ENCODE results near the gene STOML1. TPM values are rescaled to one million over a fixed set of nuclear protein-coding genes. Genes with fewer than 3 reads are reported as not detected.
A peak's percentile ranks its signal among the peaks of the same experiment; 100 is the strongest.

The STOML1 gene
- polyA plus RNA-seq, result 9.6 TPM
- long read RNA-seq, donor 1, result 0 reads
- long read RNA-seq, donor 2, partial matches to known transcripts, result 0 of 3 reads
- long read RNA-seq, donor 2, other reads (novel, unspliced or antisense), result 0 of 3 reads
- long read RNA-seq, donor 3, result 0 reads
- long read RNA-seq, donor 4, result 0 reads
- long read RNA-seq, donor 5, full-length matches to known transcripts, result 2 of 2 reads
- long read RNA-seq, donor 5, partial matches to known transcripts, result 0 of 2 reads
- long read RNA-seq, donor 5, other reads (novel, unspliced or antisense), result 0 of 2 reads
- long read RNA-seq, donor 6, full-length matches to known transcripts, result 4 of 4 reads
- long read RNA-seq, donor 6, partial matches to known transcripts, result 0 of 4 reads
- long read RNA-seq, donor 6, other reads (novel, unspliced or antisense), result 0 of 4 reads
- long read RNA-seq, donor 7, result 0 reads
- long read RNA-seq, donor 8, full-length matches to known transcripts, result 4 of 4 reads
- long read RNA-seq, donor 8, partial matches to known transcripts, result 0 of 4 reads
- long read RNA-seq, donor 8, other reads (novel, unspliced or antisense), result 0 of 4 reads
- long read RNA-seq, donor 9, partial matches to known transcripts, result 0 of 1 reads
- long read RNA-seq, donor 9, other reads (novel, unspliced or antisense), result 0 of 1 reads
- long read RNA-seq, donor 10, full-length matches to known transcripts, result 5 of 5 reads
- long read RNA-seq, donor 10, partial matches to known transcripts, result 0 of 5 reads
- long read RNA-seq, donor 10, other reads (novel, unspliced or antisense), result 0 of 5 reads
- long read RNA-seq, donor 11, full-length matches to known transcripts, result 1 of 14 reads
- long read RNA-seq, donor 11, partial matches to known transcripts, result 13 of 14 reads
- long read RNA-seq, donor 11, other reads (novel, unspliced or antisense), result 0 of 14 reads

DNA sequence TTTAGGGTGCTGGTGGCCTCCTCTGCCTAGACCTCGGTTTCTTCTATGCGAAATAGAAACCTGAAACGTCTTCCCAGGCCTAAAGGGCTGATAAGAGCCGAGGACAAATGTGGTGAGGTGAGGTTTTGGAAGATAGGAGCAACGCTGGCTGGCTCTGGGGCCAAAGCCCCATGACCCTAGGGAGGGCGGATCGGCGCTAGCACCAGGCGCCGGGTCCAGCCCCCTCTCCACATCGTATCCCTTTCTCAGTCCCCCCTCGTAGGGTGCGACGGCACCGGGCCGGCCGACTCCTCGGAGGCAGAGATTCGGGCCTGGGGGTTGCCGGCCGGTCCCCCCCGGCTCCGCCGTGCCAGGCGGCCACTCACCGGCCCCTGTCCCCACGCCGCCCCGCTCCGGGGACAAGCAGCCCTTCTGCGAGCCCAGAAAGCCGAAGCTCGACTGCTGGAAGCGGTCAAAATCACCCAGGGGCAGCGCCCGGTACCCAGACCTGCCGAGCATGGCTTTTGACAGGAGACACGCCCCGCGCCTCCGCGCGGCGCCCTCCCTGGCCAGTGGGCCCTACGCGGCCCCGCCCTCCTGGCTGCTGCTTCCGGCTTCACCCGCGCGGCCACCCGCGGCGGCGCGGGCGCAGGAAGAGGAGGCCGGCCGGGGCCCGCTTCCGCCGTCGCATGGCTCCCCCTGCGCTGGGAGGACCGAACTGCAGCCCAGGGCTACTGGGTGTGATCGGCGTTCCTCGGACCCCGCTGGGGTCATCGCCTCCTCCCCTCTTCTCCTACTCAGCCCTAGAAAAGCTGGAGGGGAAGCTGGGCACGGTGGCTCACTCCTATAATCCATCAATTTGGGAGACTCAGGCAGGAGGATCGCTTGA, at the start of gene STOML1:
Gene STOML1, minus strand, starts transcription at position 570 of the 868 bp plus-strand sequence. Its CDS starts 72 bp downstream, at position 498.
- Histone ChIP-seq H3K9me3 (ENCODE audit: control insufficient read depth, low read depth, low read length) (no peaks in the 10 kb centered on the region), H3K4me3 (ENCODE audit: low read length) (peak within 1 kb of the TSS; percentile 53), H3K4me1 (ENCODE audit: control insufficient read depth, insufficient read depth, low read length) (peaks cover 25% of the 10 kb centered on the region), H3K27me3 (ENCODE audit: control insufficient read depth, insufficient read depth, low read length) (no peaks in the 10 kb centered on the region), H3K36me3 (ENCODE audit: control insufficient read depth, insufficient read depth, low read length) (peaks cover 17% of the 10 kb centered on the region), H3K27ac (ENCODE audit: low read length) (peak within 1 kb of the TSS; percentile 16)
- DNase-seq, result peak; percentile 92 to 95
- WGBS (ENCODE audit: insufficient coverage, low lambda C conversion rate), result no CpG with 5 or more reads among the region's 72 CpGs

DNA sequence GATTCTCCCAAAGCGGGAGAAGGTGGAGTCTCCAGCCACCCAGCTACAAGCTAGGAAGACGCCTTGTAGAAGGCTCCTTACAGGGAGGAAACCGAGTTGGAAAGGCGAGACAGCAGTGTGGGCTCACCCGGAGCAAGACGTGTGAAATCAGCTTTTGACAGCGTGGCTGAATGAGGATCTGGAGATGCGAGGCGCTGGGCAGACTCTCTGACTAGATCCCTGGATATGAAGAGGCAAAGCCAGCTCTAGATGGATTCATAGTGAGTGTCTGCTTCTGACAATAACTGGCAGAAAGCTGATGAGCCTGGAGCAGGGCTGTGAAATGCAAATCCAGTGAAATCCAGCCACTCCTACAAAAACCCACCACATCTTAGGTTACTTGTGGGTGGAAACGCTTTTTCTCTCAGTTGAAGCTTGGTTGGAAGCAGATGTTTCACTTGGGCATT, 49.2 kb upstream of the STOML1 start:
- H3K36me3 ChIP-seq (ENCODE audit: control insufficient read depth, insufficient read depth, low read length), result peaks cover 2% of the 10 kb centered on the region
- H3K9me3 ChIP-seq (ENCODE audit: control insufficient read depth, low read depth, low read length), result no peaks in the 10 kb centered on the region
- DNase-seq, result no peak
- no peaks in the 10 kb centered on the region for H3K27me3 ChIP-seq (ENCODE audit: control insufficient read depth, insufficient read depth, low read length)
- H3K4me3 ChIP-seq (ENCODE audit: low read length), result no peak overlapping the region
- no peak overlapping the region for H3K27ac ChIP-seq (ENCODE audit: low read length)
- no peaks in the 10 kb centered on the region for H3K4me1 ChIP-seq (ENCODE audit: control insufficient read depth, insufficient read depth, low read length)
- no CpG with 5 or more reads among the region's 10 CpGs for WGBS (ENCODE audit: insufficient coverage, low lambda C conversion rate)

DNA sequence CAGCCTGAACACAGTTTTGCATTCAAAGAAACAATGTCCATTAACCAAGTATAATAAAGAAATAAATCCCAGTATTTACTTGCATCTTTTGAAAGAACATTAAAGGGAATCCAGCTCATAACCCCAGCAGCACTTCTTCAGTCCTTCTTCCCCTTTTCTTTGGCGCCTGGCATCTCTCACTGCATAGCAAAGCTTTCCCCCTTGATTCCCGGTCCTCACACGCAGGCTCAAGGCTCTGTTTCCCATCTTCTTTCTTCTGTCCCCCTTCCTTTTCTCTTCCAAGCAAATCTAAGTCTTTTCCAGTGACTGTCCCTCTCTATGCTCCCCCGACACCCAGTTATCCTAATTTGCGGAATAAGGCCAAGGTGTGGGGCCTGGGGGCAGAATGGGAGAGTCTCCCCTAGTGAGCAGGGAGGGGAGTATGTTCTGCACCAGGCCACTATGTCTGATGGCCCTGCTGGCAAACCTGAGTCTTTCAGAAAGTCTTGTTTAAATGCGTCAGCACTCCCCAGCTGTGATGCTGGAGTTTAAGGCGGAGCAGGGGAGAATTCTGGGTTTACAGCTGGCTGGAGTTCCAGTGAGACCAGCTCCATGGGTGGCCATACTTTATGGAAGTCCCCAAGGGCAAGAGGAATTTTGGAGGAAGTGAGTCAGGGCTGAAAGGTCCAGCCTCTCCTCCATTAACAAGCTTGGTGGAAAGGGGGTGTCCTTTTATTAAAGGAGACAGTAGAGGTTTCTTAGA, 48.2 kb upstream of the STOML1 start:
- WGBS (ENCODE audit: insufficient coverage, low lambda C conversion rate), result 40% methylated on average over 2 of the region's 7 CpGs
- Histone ChIP-seq H3K27ac (ENCODE audit: low read length) (no peak overlapping the region), H3K4me3 (ENCODE audit: low read length) (no peak overlapping the region), H3K4me1 (ENCODE audit: control insufficient read depth, insufficient read depth, low read length) (no peaks in the 10 kb centered on the region), H3K9me3 (ENCODE audit: control insufficient read depth, low read depth, low read length) (no peaks in the 10 kb centered on the region), H3K36me3 (ENCODE audit: control insufficient read depth, insufficient read depth, low read length) (peaks cover 12% of the 10 kb centered on the region), H3K27me3 (ENCODE audit: control insufficient read depth, insufficient read depth, low read length) (no peaks in the 10 kb centered on the region)
- peak in 1 of 2 donors; percentile 49 for DNase-seq

DNA sequence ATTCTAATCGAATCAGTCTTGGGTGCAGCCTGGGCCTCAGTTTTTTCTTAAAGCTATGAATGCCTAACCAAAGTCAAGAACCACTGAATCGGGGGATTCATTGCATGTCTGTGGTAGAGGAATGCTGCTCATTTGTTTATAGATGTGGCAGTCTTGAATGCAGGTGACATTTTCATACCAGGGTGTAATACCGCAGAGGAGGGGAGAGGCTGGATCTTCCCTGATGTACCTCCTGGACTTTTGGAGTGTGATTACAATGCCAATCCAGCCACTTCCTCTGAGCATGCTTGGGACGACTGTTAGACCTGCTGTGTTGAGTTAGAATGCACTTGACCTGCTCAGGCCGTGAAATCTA, 47.5 kb upstream of the STOML1 start:
- no peak for DNase-seq
- Histone ChIP-seq H3K4me3 (ENCODE audit: low read length) (no peak overlapping the region), H3K36me3 (ENCODE audit: control insufficient read depth, insufficient read depth, low read length) (peaks cover 19% of the 10 kb centered on the region), H3K27ac (ENCODE audit: low read length) (no peak overlapping the region), H3K4me1 (ENCODE audit: control insufficient read depth, insufficient read depth, low read length) (no peaks in the 10 kb centered on the region), H3K27me3 (ENCODE audit: control insufficient read depth, insufficient read depth, low read length) (no peaks in the 10 kb centered on the region), H3K9me3 (ENCODE audit: control insufficient read depth, low read depth, low read length) (no peaks in the 10 kb centered on the region)
- 100% methylated on average over 1 of the region's 5 CpGs for WGBS (ENCODE audit: insufficient coverage, low lambda C conversion rate)

GRCh38 chr15:74038707-74039655, 46.9 kb upstream of the STOML1 start:
- DNase-seq, result no peak
- Histone ChIP-seq H3K9me3 (ENCODE audit: control insufficient read depth, low read depth, low read length) (no peaks in the 10 kb centered on the region), H3K27ac (ENCODE audit: low read length) (no peak overlapping the region), H3K4me3 (ENCODE audit: low read length) (no peak overlapping the region), H3K36me3 (ENCODE audit: control insufficient read depth, insufficient read depth, low read length) (peaks cover 24% of the 10 kb centered on the region), H3K27me3 (ENCODE audit: control insufficient read depth, insufficient read depth, low read length) (no peaks in the 10 kb centered on the region), H3K4me1 (ENCODE audit: control insufficient read depth, insufficient read depth, low read length) (no peaks in the 10 kb centered on the region)
- WGBS (ENCODE audit: insufficient coverage, low lambda C conversion rate), result no CpG with 5 or more reads among the region's 9 CpGs

DNA sequence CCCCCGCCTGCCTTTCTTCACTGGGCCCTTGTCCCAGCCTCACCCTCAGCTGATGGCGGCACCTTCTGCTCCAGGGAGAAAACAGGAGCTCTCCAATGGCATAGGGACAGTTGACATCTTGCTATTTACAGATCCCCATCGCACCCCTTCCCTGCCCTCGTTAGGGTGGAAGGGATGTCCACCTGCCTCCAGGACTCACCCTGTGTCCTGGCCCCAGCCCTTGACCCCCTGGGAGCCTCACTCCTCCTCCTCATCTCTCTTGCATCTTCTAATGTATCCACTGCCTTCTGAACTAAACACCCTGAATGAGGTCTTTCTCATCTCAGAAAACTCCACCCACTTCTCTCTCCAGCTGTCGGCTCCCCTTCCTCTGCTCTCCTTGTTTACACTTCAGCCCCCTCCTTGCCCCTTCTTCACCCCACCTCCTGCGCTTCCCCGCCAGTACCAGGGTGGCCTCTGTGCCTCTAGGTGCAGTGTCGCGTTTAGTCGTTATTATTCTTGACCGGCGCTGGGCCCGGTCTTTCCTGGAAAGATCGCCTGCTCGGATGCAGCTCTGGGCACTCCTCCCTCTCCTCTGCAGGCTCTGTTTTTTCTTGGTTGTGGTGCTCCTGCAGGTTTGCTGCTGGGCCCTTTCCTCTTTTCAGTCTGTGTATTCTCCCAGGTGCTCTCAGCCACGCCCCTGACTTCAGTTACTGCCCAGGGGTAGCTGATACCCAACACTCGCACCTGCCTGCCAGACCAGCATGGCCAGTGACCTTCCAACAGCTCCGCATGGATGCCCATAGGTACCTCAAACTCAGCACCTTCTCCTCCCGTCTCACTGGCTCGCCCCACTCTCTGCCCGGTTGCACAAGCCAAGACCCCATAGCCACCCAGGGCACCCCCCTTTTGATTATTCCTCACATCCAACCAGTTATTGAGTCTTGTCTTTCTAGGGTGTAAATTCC, 45.3 kb upstream of the STOML1 start:
- no peak for DNase-seq
- Histone ChIP-seq H3K27me3 (ENCODE audit: control insufficient read depth, insufficient read depth, low read length) (no peaks in the 10 kb centered on the region), H3K4me1 (ENCODE audit: control insufficient read depth, insufficient read depth, low read length) (no peaks in the 10 kb centered on the region), H3K9me3 (ENCODE audit: control insufficient read depth, low read depth, low read length) (no peaks in the 10 kb centered on the region), H3K36me3 (ENCODE audit: control insufficient read depth, insufficient read depth, low read length) (peaks cover 39% of the 10 kb centered on the region), H3K27ac (ENCODE audit: low read length) (no peak overlapping the region), H3K4me3 (ENCODE audit: low read length) (no peak overlapping the region)
- 40% methylated on average over 2 of the region's 21 CpGs for WGBS (ENCODE audit: insufficient coverage, low lambda C conversion rate)

DNA sequence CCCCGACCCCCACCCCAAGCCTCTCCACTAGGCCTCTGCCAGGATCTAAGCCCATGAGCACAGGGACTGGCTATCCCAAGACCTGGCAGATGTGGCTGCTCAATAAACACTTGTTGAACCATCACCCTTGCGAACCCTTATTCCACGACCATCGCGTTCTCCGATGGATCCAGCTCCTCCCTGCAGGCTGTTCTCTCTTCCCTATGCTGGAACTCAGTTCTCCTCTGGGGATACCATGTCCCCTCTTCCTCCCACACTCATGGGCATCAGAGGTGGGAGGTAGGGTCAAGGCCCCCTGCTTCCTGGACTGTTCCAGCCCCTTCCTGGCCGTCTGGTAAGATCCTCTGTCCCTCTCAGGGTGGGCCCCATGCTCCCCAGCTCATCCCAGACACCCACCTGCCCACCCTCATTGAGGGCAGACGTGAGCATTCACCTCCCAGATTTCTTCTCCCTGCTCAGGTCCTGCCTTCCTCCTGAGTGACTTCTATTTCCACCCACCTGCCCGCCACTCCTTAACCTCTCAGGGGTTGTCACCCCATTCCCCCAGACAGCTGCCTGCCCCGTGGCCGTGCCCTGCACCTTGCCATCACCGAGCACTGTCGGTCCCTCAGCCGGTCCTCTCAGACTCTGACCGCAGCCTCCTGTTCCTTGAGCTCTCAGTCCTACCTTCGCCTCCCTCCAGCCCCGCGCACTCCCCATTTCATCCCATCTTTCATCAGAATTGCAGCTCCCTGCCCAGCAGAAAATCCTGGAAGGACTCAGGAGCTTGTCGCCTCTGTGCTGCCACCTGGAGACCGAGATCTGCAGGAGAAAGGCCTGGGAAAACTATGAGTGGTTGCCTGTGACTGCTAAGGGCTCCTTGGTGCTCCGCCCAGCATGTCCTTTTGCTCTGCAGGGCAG, 44.4 kb upstream of the STOML1 start:
- Histone ChIP-seq H3K27me3 (ENCODE audit: control insufficient read depth, insufficient read depth, low read length) (no peaks in the 10 kb centered on the region), H3K36me3 (ENCODE audit: control insufficient read depth, insufficient read depth, low read length) (peaks cover 45% of the 10 kb centered on the region), H3K27ac (ENCODE audit: low read length) (no peak overlapping the region), H3K4me3 (ENCODE audit: low read length) (no peak overlapping the region), H3K4me1 (ENCODE audit: control insufficient read depth, insufficient read depth, low read length) (no peaks in the 10 kb centered on the region), H3K9me3 (ENCODE audit: control insufficient read depth, low read depth, low read length) (no peaks in the 10 kb centered on the region)
- peak; percentile 54 to 64 for DNase-seq
- 100% methylated on average over 1 of the region's 21 CpGs for WGBS (ENCODE audit: insufficient coverage, low lambda C conversion rate)

All from large intestine (tissue), 12 donors.